Smooth muscle cell (in vitro differentiated cells): Measurements from ENCODE around the gene XCR1. TPM values are rescaled to one million over a fixed set of nuclear protein-coding genes. Genes with fewer than 3 reads are reported as not detected.
"Not testable (repeated sequence)": the region's sequence is repeated elsewhere in the genome, so short reads cannot be mapped to it uniquely, and the experiment has no call there.

Experiments used
- DNase-seq: peaks from one replicate; lab custom pipeline; 2025; ENCODE audit not compliant: unreplicated experiment; lab: John Stamatoyannopoulos, UW
- H2AFZ ChIP-seq: fragments of 200-600 bp; sonication (generic); 2 replicates; pipeline ENCODE4 v1.6.0; 2016; ENCODE audit warnings: antibody characterized with exemption, low read depth, mild to moderate bottlenecking
- H3F3A ChIP-seq: fragments of 200-600 bp; sonication (generic); 2 replicates; pipeline ENCODE4 v1.6.0; 2017; ENCODE audit warnings: antibody characterized with exemption, low read depth
- H3K27ac ChIP-seq: fragments of 200-600 bp; sonication (generic); 2 replicates; pipeline ENCODE4 v1.5.1; 2016; ENCODE audit warnings: low read depth, mild to moderate bottlenecking
- H3K27me3 ChIP-seq: fragments of 200-600 bp; sonication (generic); 2 replicates; pipeline ENCODE4 v1.6.1; 2016; ENCODE audit warnings: low read depth, mild to moderate bottlenecking
- H3K36me3 ChIP-seq: fragments of 200-600 bp; sonication (generic); 2 replicates; pipeline ENCODE4 v1.5.1; 2016; ENCODE audit warnings: low read depth
- H3K4me1 ChIP-seq: fragments of 200-600 bp; sonication (generic); 2 replicates; pipeline ENCODE4 v1.5.1; 2016; ENCODE audit warnings: low read depth
- H3K4me2 ChIP-seq: fragments of 200-600 bp; sonication (generic); 2 replicates; pipeline ENCODE4 v1.6.0; 2016; ENCODE audit warnings: mild to moderate bottlenecking
- H3K4me3 ChIP-seq: fragments of 200-600 bp; sonication (generic); 2 replicates; pipeline ENCODE4 v1.5.1; 2016; ENCODE audit warnings: mild to moderate bottlenecking
- H3K79me2 ChIP-seq: fragments of 200-600 bp; sonication (generic); 2 replicates; pipeline ENCODE4 v1.6.0; 2016; ENCODE audit warnings: low read depth, mild to moderate bottlenecking
- H3K9ac ChIP-seq: fragments of 200-600 bp; sonication (generic); 2 replicates; pipeline ENCODE4 v1.6.0; 2016; ENCODE audit warnings: low read depth
- H3K9me3 ChIP-seq: fragments of 200-600 bp; sonication (generic); replicated peaks from 2 replicates; pipeline ENCODE4 v1.5.1; 2016; ENCODE audit warnings: low read depth
- H4K20me1 ChIP-seq: fragments of 200-600 bp; sonication (generic); 2 replicates; pipeline ENCODE4 v1.6.0; 2016; ENCODE audit warnings: low read depth
- CTCF ChIP-seq: fragments of 200-600 bp; sonication (generic); IDR thresholded peaks from 2 replicates; pipeline ENCODE4 v1.5.1; 2017; ENCODE audit warnings: borderline replicate concordance, mild to moderate bottlenecking, antibody characterized with exemption; ENCODE audit not compliant: insufficient read depth, poor library complexity, severe bottlenecking
- WGBS: methylation state at CpG from one replicate; pipeline ENCODE4 v1.1.7; 2016; ENCODE audit warnings: low lambda C conversion rate; 5-methylcytosine and 5-hydroxymethylcytosine counted together
- polyA plus RNA-seq: library from polyadenylated mRNA; unstranded; fragments of >200 nt; fragmentation: Nextera tagmentation; extraction: Ambion mirVana; gene quantifications from 2 replicates; pipeline ENCODE4 v1.2.1, GENCODE V29; 2016
- total RNA-seq: library from RNA; depleted of rRNA; stranded (reverse); fragments of >200 nt; gene quantifications from 2 replicates; pipeline ENCODE4 v1.2.3, GENCODE V29; 2014

XCR1 gene
- total and polyA plus RNA-seq, 2 experiments from 2014 or later: 0.76 TPM; not detected in 1

- Histone ChIP-seq H3K79me2 (no peaks in the 10 kb centered on the region), H3K4me2 (peak overlapping the region; percentile 52), H3K36me3 (no peaks in the 10 kb centered on the region), H3K4me1 (no peaks in the 10 kb centered on the region), H4K20me1 (no peaks in the 10 kb centered on the region), H3K4me3 (no peak overlapping the region), H3K27me3 (no peaks in the 10 kb centered on the region), H3K9me3 (no peaks in the 10 kb centered on the region), H3K9ac (no peak overlapping the region), H3K27ac (peak overlapping the region; percentile 65), H2AFZ (no peak overlapping the region), H3F3A (peaks cover 5% of the 10 kb centered on the region)
- DNase-seq: no peak
- 51% methylated on average over 5 of the region's 5 CpGs for WGBS
- no peak for TF ChIP-seq CTCF
These were observed 20.8 kb downstream of the XCR1 start for GRCh38 chr3:46006238-46007032.

GRCh38 chr3:46003706-46004105, 23.6 kb downstream of the XCR1 start:
- H3K4me2 ChIP-seq, H3K27me3 ChIP-seq, H4K20me1 ChIP-seq, H3K4me3 ChIP-seq, H3K4me1 ChIP-seq, H2AFZ ChIP-seq, H3F3A ChIP-seq, H3K79me2 ChIP-seq, DNase-seq, H3K36me3 ChIP-seq, H3K9me3 ChIP-seq, H3K27ac ChIP-seq, H3K9ac ChIP-seq: not testable (repeated sequence)

GRCh38 chr3:46001178-46001577, 26.1 kb downstream of the XCR1 start:
- Histone ChIP-seq H3K9ac (no peak overlapping the region), H3K4me3 (no peak overlapping the region)
- 94% methylated on average over 2 of the region's 2 CpGs for WGBS

GRCh38 chr3:45997942-45998341, 29.3 kb downstream of the XCR1 start:
- peaks cover 12% of the 10 kb centered on the region for H3K4me1 ChIP-seq
- H3K9me3 ChIP-seq: no peaks in the 10 kb centered on the region
- no peaks in the 10 kb centered on the region for H3K27me3 ChIP-seq
- no peak overlapping the region for H2AFZ ChIP-seq
- H3K4me2 ChIP-seq: no peak overlapping the region
- H3F3A ChIP-seq: no peaks in the 10 kb centered on the region
- H4K20me1 ChIP-seq: no peaks in the 10 kb centered on the region
- WGBS: 74% methylated on average over 2 of the region's 2 CpGs
- no peak overlapping the region for H3K4me3 ChIP-seq
- DNase-seq: no peak
- H3K36me3 ChIP-seq: no peaks in the 10 kb centered on the region
- no peak for TF ChIP-seq CTCF
- no peak overlapping the region for H3K9ac ChIP-seq
- H3K27ac ChIP-seq: no peak overlapping the region
- peaks cover 6% of the 10 kb centered on the region for H3K79me2 ChIP-seq

More at GRCh38 chr3:46001178-46001577, 26.1 kb downstream of the XCR1 start:
- no peaks in the 10 kb centered on the region for H3K79me2 ChIP-seq
- H3F3A ChIP-seq: no peaks in the 10 kb centered on the region
- no peak overlapping the region for H3K27ac ChIP-seq
- no peaks in the 10 kb centered on the region for H3K27me3 ChIP-seq
- H2AFZ ChIP-seq: no peak overlapping the region
- H4K20me1 ChIP-seq: no peaks in the 10 kb centered on the region
- H3K36me3 ChIP-seq: no peaks in the 10 kb centered on the region
- no peak overlapping the region for H3K4me2 ChIP-seq
- no peak for TF ChIP-seq CTCF
- DNase-seq: no peak
- no peaks in the 10 kb centered on the region for H3K9me3 ChIP-seq
- H3K4me1 ChIP-seq: no peaks in the 10 kb centered on the region

- not testable (repeated sequence) for H3K4me3 ChIP-seq, H2AFZ ChIP-seq, H3K36me3 ChIP-seq, H3K9me3 ChIP-seq, H3K9ac ChIP-seq, H4K20me1 ChIP-seq, H3K27ac ChIP-seq, DNase-seq, H3K79me2 ChIP-seq, H3K27me3 ChIP-seq, H3K4me2 ChIP-seq, H3F3A ChIP-seq
- H3K4me1 ChIP-seq: peaks cover 12% of the 10 kb centered on the region
- 94% methylated on average over 19 of the region's 19 CpGs for WGBS
These were observed 29.8 kb downstream of the XCR1 start for GRCh38 chr3:45997499-45997898.
